Muscle layer of colon (tissue), 2 donors: ENCODE data around the gene CTNNA2.

Source experiments
- H3K27ac ChIP-seq: one replicate; pipeline ENCODE4 v1.7.0; 2013; ENCODE audit warnings: low read depth, mild to moderate bottlenecking, low read length, moderate library complexity
- H3K27me3 ChIP-seq, 2 donors: one replicate each; pipeline ENCODE4 v1.7.0; 2013; ENCODE audit warnings: low read length in 2 of 2, mild to moderate bottlenecking in 2 of 2; ENCODE audit not compliant: insufficient read depth in 2 of 2, control insufficient read depth in 1 of 2
- H3K36me3 ChIP-seq: one replicate; pipeline ENCODE4 v1.7.0; 2013; ENCODE audit warnings: mild to moderate bottlenecking, low read length; ENCODE audit not compliant: insufficient read depth
- H3K4me1 ChIP-seq: one replicate; pipeline ENCODE4 v1.7.0; 2013; ENCODE audit warnings: mild to moderate bottlenecking, low read length; ENCODE audit not compliant: insufficient read depth
- H3K4me3 ChIP-seq, 2 donors: one replicate each; pipeline ENCODE4 v1.7.0; 2013; ENCODE audit warnings: low read length in 2 of 2, low read depth in 1 of 2, mild to moderate bottlenecking in 1 of 2, moderate library complexity in 1 of 2
- H3K9ac ChIP-seq: one replicate; pipeline ENCODE4 v1.7.0; 2013; ENCODE audit warnings: low read length
- H3K9me3 ChIP-seq: one replicate; pipeline ENCODE4 v1.7.0; 2013; ENCODE audit warnings: mild to moderate bottlenecking, low read length
- donor health status: abdominal sarcoma.
- donor health status: Adenocarcinoma of cecum.

The CTNNA2 gene

DNA sequence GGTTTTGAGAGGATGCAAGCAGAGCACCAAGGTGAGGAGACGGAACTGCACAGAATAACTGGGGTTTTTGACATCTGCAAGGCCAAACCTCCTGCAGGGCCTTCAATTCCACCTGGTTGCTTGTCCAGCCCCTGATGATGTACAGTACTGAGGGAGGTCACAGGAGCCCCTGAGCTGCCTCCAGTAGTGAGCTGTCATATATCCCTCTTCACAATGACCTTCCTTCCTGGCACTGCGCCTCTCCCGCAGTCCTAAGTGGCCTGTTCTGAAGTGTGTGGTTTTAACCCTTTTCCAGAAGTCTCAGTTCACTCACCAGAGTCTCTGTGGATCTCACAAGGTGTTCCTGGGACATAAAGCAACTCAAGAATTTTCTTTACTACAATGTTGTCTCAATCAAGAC, 746.4 kb downstream of the CTNNA2 start:
- Histone ChIP-seq H3K9me3 (no peaks in the 10 kb centered on the region), H3K27me3 (no peaks in the 10 kb centered on the region), H3K4me3 (no peak overlapping the region), H3K4me1 (no peaks in the 10 kb centered on the region), H3K27ac (no peak overlapping the region), H3K36me3 (no peaks in the 10 kb centered on the region), H3K9ac (no peak overlapping the region)

DNA sequence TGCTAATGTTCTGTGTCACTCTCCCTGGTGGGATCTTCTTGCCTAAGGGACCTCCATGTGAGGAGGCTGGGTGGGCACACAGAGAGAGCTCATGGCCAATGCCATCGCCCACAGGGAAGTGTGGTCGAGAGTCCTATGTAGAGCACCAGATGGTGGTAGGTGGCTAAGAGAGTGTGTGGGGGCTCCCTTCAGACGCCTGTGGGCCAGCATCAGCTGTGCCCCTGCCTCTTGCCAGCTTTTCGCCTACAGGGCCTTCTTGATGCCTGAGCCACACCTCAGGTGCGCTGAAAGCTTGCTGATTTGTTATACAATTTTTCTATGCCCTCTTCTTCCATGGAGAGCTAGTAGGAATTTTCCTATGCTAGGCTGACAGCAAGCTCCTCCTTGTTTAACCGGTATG, 753.4 kb downstream of the CTNNA2 start:
- no peak overlapping the region for H3K9ac ChIP-seq
- no peak overlapping the region for H3K27ac ChIP-seq
- H3K4me1 ChIP-seq = no peaks in the 10 kb centered on the region
- H3K4me3 ChIP-seq = no peak overlapping the region
- no peaks in the 10 kb centered on the region for H3K9me3 ChIP-seq
- no peaks in the 10 kb centered on the region for H3K36me3 ChIP-seq
- no peaks in the 10 kb centered on the region for H3K27me3 ChIP-seq

DNA sequence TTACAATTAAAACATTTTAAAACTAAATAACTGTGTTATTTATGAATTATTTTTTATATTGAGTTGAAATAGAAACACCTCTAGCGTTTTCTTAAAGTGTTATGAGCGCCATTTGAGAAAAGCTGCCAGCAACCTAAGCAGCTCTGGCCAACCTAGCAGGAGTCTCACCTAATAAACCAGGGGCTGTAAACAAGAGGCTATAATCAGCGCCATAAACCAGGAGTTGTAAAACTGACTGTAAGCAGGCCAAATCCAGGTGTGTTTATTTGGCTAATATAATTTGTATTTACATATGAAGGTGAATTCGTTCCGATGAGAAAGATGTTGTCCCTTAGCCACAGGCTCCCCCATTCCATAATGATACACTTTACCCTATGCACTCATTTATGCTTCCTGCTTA, 757.0 kb downstream of the CTNNA2 start:
- Histone ChIP-seq H3K9me3 (no peaks in the 10 kb centered on the region), H3K4me1 (no peaks in the 10 kb centered on the region), H3K9ac (no peak overlapping the region), H3K36me3 (no peaks in the 10 kb centered on the region), H3K4me3 (no peak overlapping the region), H3K27ac (no peak overlapping the region), H3K27me3 (no peaks in the 10 kb centered on the region)

DNA sequence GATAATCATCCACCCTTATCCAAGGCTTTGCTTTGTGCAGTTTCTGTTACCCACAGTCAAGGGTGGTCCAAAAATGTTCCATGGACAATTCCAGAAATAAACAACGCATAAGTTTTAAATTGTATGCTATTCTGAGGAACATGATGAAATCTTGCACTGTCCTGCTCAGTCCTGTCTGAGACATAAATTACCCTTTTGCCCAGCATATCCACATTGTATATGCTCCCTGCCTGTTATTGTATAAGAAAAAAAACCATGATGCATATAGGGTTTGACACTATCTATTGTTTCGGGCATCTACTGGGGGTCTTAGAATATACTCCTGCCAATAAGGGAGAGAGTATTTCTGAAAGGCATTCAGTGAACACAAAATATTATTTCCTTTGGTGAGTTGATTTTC, 767.7 kb downstream of the CTNNA2 start:
- Histone ChIP-seq H3K27ac (no peak overlapping the region), H3K4me3 (no peak overlapping the region), H3K9ac (no peak overlapping the region), H3K27me3 (no peaks in the 10 kb centered on the region), H3K4me1 (no peaks in the 10 kb centered on the region), H3K36me3 (no peaks in the 10 kb centered on the region), H3K9me3 (no peaks in the 10 kb centered on the region)

DNA sequence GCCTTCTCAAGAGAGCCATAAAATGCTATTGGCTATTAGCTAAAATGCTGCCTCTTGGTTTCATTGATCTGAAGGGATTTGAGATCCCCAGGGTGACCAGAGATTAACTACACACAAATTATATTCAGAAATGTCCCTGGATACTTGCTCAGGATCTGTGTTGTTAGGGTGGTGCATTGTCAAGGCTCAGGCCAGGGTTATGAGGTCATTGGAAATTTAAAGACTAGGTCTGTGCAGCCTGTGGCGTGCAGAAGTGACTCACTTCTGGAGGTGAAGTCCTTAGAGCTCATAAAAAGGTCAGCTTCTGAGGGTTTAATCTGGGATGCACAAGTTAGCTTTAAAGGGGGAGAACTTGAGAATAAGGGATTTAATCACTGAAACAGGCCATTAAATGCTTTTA, 768.2 kb downstream of the CTNNA2 start:
- H3K27me3 ChIP-seq = no peaks in the 10 kb centered on the region
- H3K36me3 ChIP-seq = no peaks in the 10 kb centered on the region

DNA sequence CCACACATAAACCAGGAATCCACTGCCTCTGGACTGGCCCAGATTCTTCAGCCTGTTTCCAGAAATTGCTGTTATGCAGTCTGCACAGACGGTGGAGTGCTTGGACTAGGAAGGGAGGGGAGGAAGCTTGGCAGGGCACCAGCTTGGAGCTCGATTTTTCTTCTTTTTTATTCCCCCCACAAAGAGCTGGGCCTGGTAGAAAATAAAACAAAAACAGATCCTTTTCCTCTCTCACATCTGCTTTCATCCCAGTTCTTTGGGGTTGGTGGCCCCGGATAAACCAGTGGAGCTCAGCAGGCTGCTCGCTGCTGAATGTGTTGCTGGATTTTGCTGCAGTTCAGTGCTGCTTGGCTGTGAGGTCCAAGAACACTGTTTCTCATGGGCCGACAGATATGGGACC, 775.7 kb downstream of the CTNNA2 start:
- H3K9ac ChIP-seq = no peak overlapping the region
- peaks cover 20% of the 10 kb centered on the region for H3K4me1 ChIP-seq
- no peak overlapping the region for H3K4me3 ChIP-seq
- H3K36me3 ChIP-seq = no peaks in the 10 kb centered on the region
- no peaks in the 10 kb centered on the region for H3K9me3 ChIP-seq
- no peaks in the 10 kb centered on the region for H3K27me3 ChIP-seq
- H3K27ac ChIP-seq = no peak overlapping the region

More for the DNA sequence above, 768.2 kb downstream of the CTNNA2 start:
- H3K9ac ChIP-seq = no peak overlapping the region
- H3K9me3 ChIP-seq = no peaks in the 10 kb centered on the region
- no peak overlapping the region for H3K27ac ChIP-seq
- H3K4me3 ChIP-seq = no peak overlapping the region
- no peaks in the 10 kb centered on the region for H3K4me1 ChIP-seq

DNA sequence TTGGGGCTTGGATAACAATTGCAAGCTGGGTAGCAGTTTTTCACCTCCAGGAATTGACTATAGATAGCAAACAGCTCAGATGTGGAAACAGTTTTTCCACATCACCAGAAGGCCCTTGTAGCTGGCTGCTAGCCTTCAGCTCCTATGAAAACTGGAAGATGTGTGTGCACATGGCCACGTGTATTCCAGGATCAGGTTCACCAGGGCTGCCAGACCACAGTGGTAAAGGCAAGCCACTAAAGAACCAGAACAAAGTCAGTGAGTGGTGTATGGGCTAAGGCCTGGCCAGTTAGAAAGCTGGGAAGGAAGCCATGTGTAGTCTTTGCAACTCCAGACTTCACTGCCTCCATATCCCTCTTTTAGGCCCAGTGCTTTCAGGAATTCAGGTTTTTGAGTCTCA, 778.8 kb downstream of the CTNNA2 start:
- no peak overlapping the region for H3K27ac ChIP-seq

DNA sequence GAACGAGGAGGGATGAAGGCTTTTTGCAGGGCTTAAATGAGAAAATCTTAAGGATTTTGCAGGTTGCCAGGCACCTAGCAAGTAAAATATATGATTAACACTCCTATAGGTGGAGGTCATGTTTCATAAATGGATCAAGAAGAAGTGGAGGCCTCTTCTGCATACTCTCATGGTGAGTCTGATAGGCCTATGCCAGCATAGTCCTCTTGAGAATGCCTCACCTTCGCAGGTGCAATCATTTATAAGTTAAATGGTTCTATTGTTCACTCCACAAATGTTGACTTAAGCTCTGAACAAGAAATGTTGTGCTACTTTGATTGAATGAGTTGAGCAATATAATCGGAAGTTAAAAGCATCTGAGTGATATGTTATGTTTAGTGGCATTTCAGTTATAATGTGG, 779.6 kb downstream of the CTNNA2 start:
- Histone ChIP-seq H3K4me1 (peaks cover 20% of the 10 kb centered on the region), H3K27me3 (no peaks in the 10 kb centered on the region), H3K27ac (no peak overlapping the region), H3K9me3 (no peaks in the 10 kb centered on the region), H3K9ac (no peak overlapping the region), H3K4me3 (no peak overlapping the region), H3K36me3 (no peaks in the 10 kb centered on the region)

More for the DNA sequence above, 778.8 kb downstream of the CTNNA2 start:
- no peak overlapping the region for H3K4me3 ChIP-seq
- H3K27me3 ChIP-seq = no peaks in the 10 kb centered on the region
- no peak overlapping the region for H3K9ac ChIP-seq
- H3K36me3 ChIP-seq = no peaks in the 10 kb centered on the region
- H3K9me3 ChIP-seq = no peaks in the 10 kb centered on the region
- peaks cover 20% of the 10 kb centered on the region for H3K4me1 ChIP-seq

DNA sequence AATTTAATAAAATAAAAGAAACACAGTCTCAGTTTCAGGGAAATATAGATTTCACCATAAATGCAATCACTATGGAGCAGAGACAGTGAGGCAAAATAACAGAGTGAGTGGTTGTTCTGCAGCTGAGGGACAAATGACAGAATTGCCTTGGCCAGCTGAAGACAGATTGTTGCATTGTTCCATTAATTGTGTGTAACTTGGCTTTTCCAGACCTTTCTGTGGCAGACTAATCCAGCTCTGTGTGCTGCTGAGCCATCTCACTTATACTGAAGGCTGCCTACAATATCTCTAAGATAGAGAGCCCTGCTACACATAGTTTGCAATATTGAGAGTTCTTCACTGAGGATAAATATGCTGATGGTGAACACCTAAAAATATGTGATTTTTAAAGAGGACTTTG, 780.2 kb downstream of the CTNNA2 start:
- Histone ChIP-seq H3K9me3 (no peaks in the 10 kb centered on the region), H3K9ac (no peak overlapping the region), H3K27me3 (no peaks in the 10 kb centered on the region), H3K4me3 (no peak overlapping the region), H3K4me1 (peaks cover 20% of the 10 kb centered on the region), H3K36me3 (no peaks in the 10 kb centered on the region), H3K27ac (no peak overlapping the region)

DNA sequence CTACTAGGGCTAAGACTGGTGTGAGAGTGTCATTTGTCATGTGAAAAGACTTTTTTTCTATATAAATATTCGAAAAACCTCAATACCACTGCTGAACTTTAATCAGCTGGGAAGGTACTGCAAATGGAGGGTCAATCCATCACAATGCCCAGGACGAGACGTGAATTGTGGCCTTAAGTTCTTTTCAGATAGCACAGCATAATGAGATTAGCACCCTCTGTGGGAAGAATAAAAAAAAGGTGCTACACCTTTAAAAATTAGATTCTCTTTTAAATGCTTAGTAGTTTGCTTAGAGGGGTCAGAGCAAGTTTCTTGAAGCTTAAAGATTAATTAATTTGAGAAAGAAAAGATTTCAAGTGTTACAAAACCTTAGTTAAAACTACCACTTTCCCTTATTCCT, 786.1 kb downstream of the CTNNA2 start:
- H3K4me3 ChIP-seq = no peak overlapping the region
- peaks cover 8 to 21% of the 10 kb centered on the region in 2 donors for H3K27me3 ChIP-seq
- no peaks in the 10 kb centered on the region for H3K36me3 ChIP-seq
- H3K27ac ChIP-seq = no peak overlapping the region
- no peaks in the 10 kb centered on the region for H3K9me3 ChIP-seq
- no peak overlapping the region for H3K9ac ChIP-seq
- H3K4me1 ChIP-seq = peaks cover 13% of the 10 kb centered on the region

DNA sequence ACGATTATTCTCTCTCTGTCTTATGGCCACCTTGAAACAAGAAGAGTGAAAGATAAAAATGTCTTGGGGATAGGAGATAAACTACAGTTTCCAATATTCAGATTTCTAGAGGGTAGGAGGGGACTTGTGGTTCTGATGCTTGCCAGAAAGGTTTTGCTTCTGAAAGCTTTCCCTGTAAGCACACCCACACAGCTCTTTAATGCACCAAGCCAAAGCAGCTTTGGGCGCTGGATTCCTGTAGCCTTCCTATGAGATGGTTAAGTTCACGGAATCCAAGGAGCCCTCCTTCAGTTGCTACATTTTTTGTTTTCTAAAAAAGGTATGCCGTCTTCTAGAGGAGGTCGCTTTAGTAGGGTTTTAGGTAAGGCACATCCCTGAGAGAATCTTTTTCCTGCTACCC, 786.8 kb downstream of the CTNNA2 start:
- no peak overlapping the region for H3K4me3 ChIP-seq
- H3K36me3 ChIP-seq = no peaks in the 10 kb centered on the region
- H3K27me3 ChIP-seq = peaks cover 9 to 24% of the 10 kb centered on the region in 2 donors
- H3K4me1 ChIP-seq = peaks cover 15% of the 10 kb centered on the region
- H3K9ac ChIP-seq = no peak overlapping the region
- H3K9me3 ChIP-seq = no peaks in the 10 kb centered on the region
- no peak overlapping the region for H3K27ac ChIP-seq

DNA sequence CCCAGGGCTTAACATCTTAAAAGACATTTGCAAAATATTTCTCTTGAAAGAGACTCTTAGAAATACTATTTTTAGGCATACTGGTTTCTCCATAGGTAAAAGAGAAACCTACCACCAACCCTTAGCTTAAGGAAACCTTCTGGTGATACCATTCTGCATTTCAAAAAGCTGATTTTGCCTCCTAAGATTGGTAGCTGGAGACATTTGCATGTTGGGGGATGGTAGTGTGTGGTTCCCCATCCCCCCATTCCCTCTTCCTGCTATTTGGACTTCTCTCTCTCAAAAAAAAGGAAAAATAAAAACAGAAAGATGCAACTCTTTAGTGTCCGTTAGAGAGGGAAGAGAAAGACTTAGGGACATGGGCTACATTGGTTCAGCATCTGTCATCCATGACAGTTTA, 787.5 kb downstream of the CTNNA2 start:
- no peaks in the 10 kb centered on the region for H3K36me3 ChIP-seq
- peaks cover 16 to 30% of the 10 kb centered on the region in 2 donors for H3K27me3 ChIP-seq
- H3K4me1 ChIP-seq = peaks cover 21% of the 10 kb centered on the region
- no peak overlapping the region for H3K27ac ChIP-seq
- H3K9me3 ChIP-seq = no peaks in the 10 kb centered on the region
- peak overlapping the region in 1 of 2 donors; percentile 14 for H3K4me3 ChIP-seq
- no peak overlapping the region for H3K9ac ChIP-seq
